Astrocyte (in vitro differentiated cells and primary cell): ENCODE results near the gene KRT17. TPM values are rescaled to one million over a fixed set of nuclear protein-coding genes. Genes with fewer than 3 reads are reported as not detected.
"Not testable (repeated sequence)": the region's sequence is repeated elsewhere in the genome, so short reads cannot be mapped to it uniquely, and the experiment has no call there.

ENCODE experiments used
- DNase-seq: peaks from one replicate; pipeline ENCODE4 v3.0.0-alpha.2; 2010; ENCODE audit warnings: low read depth
- FAIRE-seq: peaks from 2 replicates; lab custom pipeline; 2011; peaks lifted over from hg19 to GRCh38; lab: Jason Lieb, UNC
- H2AFZ ChIP-seq: 2 replicates; pipeline ENCODE4 v1.6.0; 2012; ENCODE audit warnings: low read depth, low read length, inconsistent platforms
- H3K27ac ChIP-seq: 2 replicates; pipeline ENCODE4 v1.5.1; 2011; ENCODE audit warnings: low read depth, low read length, inconsistent platforms
- H3K27me3 ChIP-seq: 2 replicates; pipeline ENCODE4 v1.6.0; 2011; ENCODE audit warnings: low read length, inconsistent platforms; ENCODE audit not compliant: insufficient read depth
- H3K36me3 ChIP-seq: 2 replicates; pipeline ENCODE4 v1.5.1; 2011; ENCODE audit warnings: low read length, inconsistent platforms; ENCODE audit not compliant: insufficient read depth
- H3K4me1 ChIP-seq: 2 replicates; pipeline ENCODE4 v1.5.1; 2011; ENCODE audit warnings: low read length, inconsistent platforms; ENCODE audit not compliant: insufficient read depth
- H3K4me2 ChIP-seq: 2 replicates; pipeline ENCODE4 v1.6.0; 2012; ENCODE audit warnings: low read length, inconsistent platforms
- H3K4me3 ChIP-seq: 2 replicates; pipeline ENCODE4 v1.5.1; 2011; ENCODE audit warnings: low read depth, mild to moderate bottlenecking, low read length, inconsistent platforms; ENCODE audit not compliant: insufficient read depth
- H3K79me2 ChIP-seq: 2 replicates; pipeline ENCODE4 v1.6.0; 2012; ENCODE audit warnings: mild to moderate bottlenecking, low read length, inconsistent platforms; ENCODE audit not compliant: insufficient read depth
- H3K9ac ChIP-seq: 2 replicates; pipeline ENCODE4 v1.6.0; 2012; ENCODE audit warnings: mild to moderate bottlenecking, low read length, inconsistent platforms
- H3K9me3 ChIP-seq: 2 replicates; pipeline ENCODE4 v1.5.1; 2012; ENCODE audit warnings: low read depth, mild to moderate bottlenecking, low read length, inconsistent platforms; ENCODE audit not compliant: insufficient read depth
- H4K20me1 ChIP-seq: 2 replicates; pipeline ENCODE4 v1.6.0; 2012; ENCODE audit warnings: low read length, inconsistent platforms; ENCODE audit not compliant: insufficient read depth
- H3K27ac Mint-ChIP-seq: one replicate; pipeline ENCODE4 v1.8.0; 2021; ENCODE audit warnings: mild to moderate bottlenecking, mixed read lengths; ENCODE audit not compliant: unreplicated experiment
- H3K27me3 Mint-ChIP-seq: one replicate; pipeline ENCODE4 v1.8.0; 2021; ENCODE audit warnings: low read depth, mixed read lengths; ENCODE audit not compliant: unreplicated experiment
- H3K36me3 Mint-ChIP-seq: one replicate; pipeline ENCODE4 v1.8.0; 2021; ENCODE audit warnings: low read depth, mixed read lengths; ENCODE audit not compliant: unreplicated experiment
- H3K4me1 Mint-ChIP-seq: one replicate; pipeline ENCODE4 v1.8.0; 2021; ENCODE audit warnings: low read depth, mixed read lengths; ENCODE audit not compliant: unreplicated experiment
- H3K4me3 Mint-ChIP-seq: one replicate; pipeline ENCODE4 v1.8.0; 2021; ENCODE audit warnings: mild to moderate bottlenecking, moderate library complexity, mixed read lengths; ENCODE audit not compliant: unreplicated experiment
- H3K9me3 Mint-ChIP-seq: one replicate; pipeline ENCODE4 v1.8.0; 2021; ENCODE audit warnings: mild to moderate bottlenecking, mixed read lengths; ENCODE audit not compliant: unreplicated experiment
- CTCF ChIP-seq: IDR thresholded peaks from 2 replicates; pipeline ENCODE4 v1.5.1; 2011; ENCODE audit warnings: low read depth, mild to moderate bottlenecking, inconsistent platforms, low read length, moderate library complexity; ENCODE audit not compliant: insufficient read depth
- EZH2 ChIP-seq: IDR thresholded peaks from 2 replicates; pipeline ENCODE4 v1.6.1; 2012; ENCODE audit warnings: mild to moderate bottlenecking, low read length, inconsistent platforms; ENCODE audit not compliant: insufficient read depth
- total RNA-seq: library from RNA; stranded (reverse); gene quantifications from 2 replicates; pipeline ENCODE4 v1.2.1, GENCODE V29; 2021

KRT17 gene
- total RNA-seq, 1 donor from 2014 or later = 21.4 TPM

- Mint-ChIP-seq H3K4me1 (peaks cover 6% of the 10 kb centered on the region), H3K27me3 (peaks cover 16% of the 10 kb centered on the region), H3K9me3 (no peaks in the 10 kb centered on the region), H3K36me3 (no peaks in the 10 kb centered on the region), H3K27ac (no peak overlapping the region), H3K4me3 (no peak overlapping the region)
- DNase-seq = no peak
- H3K36me3 ChIP-seq = no peaks in the 10 kb centered on the region
- H2AFZ ChIP-seq = no peak overlapping the region
- no peak overlapping the region for H3K4me3 ChIP-seq
- no peak overlapping the region for H3K27ac ChIP-seq
- peaks cover 4% of the 10 kb centered on the region for H3K27me3 ChIP-seq
- H3K4me2 ChIP-seq = no peak overlapping the region
- TF ChIP-seq EZH2 (no peak), CTCF (no peak)
- no peaks in the 10 kb centered on the region for H4K20me1 ChIP-seq
- FAIRE-seq = no peak
- H3K4me1 ChIP-seq = peaks cover 3% of the 10 kb centered on the region
- no peaks in the 10 kb centered on the region for H3K9me3 ChIP-seq
- H3K79me2 ChIP-seq = no peaks in the 10 kb centered on the region
- H3K9ac ChIP-seq = no peak overlapping the region
These were observed 4.9 kb upstream of the KRT17 start for GRCh38 chr17:41629316-41629715.

- H3K9me3 ChIP-seq, H3K4me2 ChIP-seq, H3K36me3 ChIP-seq, H3K27ac Mint-ChIP-seq, DNase-seq, H2AFZ ChIP-seq, H3K9ac ChIP-seq, H3K4me1 Mint-ChIP-seq, H3K36me3 Mint-ChIP-seq, H3K27me3 ChIP-seq, H3K79me2 ChIP-seq, H3K9me3 Mint-ChIP-seq, H4K20me1 ChIP-seq, FAIRE-seq, H3K4me1 ChIP-seq, H3K27ac ChIP-seq, H3K4me3 ChIP-seq, H3K4me3 Mint-ChIP-seq: not testable (repeated sequence)
- H3K27me3 Mint-ChIP-seq = peaks cover 16% of the 10 kb centered on the region
These were observed 4.4 kb upstream of the KRT17 start for GRCh38 chr17:41628621-41629255.

GRCh38 chr17:41628073-41628370 lies 3.6 kb upstream of the KRT17 start:
- DNase-seq, H3K4me3 Mint-ChIP-seq, H3K4me3 ChIP-seq, H2AFZ ChIP-seq, H3K79me2 ChIP-seq, H3K9ac ChIP-seq, H3K9me3 Mint-ChIP-seq, H3K4me2 ChIP-seq, H3K36me3 Mint-ChIP-seq, H3K27ac Mint-ChIP-seq, H3K9me3 ChIP-seq, H3K4me1 Mint-ChIP-seq, H3K27ac ChIP-seq, H3K27me3 ChIP-seq, H3K36me3 ChIP-seq, H4K20me1 ChIP-seq, FAIRE-seq, H3K4me1 ChIP-seq: not testable (repeated sequence)
- H3K27me3 Mint-ChIP-seq = peaks cover 16% of the 10 kb centered on the region
